NOMO-1 treated with dmso at 0.1 percent for 144 hours (cell line): ENCODE results near the gene MID1.

Source experiments
- DNase-seq: peaks from one replicate; lab custom pipeline; 2025; ENCODE audit not compliant: unreplicated experiment; lab: John Stamatoyannopoulos, UW

MID1 gene, protein sequence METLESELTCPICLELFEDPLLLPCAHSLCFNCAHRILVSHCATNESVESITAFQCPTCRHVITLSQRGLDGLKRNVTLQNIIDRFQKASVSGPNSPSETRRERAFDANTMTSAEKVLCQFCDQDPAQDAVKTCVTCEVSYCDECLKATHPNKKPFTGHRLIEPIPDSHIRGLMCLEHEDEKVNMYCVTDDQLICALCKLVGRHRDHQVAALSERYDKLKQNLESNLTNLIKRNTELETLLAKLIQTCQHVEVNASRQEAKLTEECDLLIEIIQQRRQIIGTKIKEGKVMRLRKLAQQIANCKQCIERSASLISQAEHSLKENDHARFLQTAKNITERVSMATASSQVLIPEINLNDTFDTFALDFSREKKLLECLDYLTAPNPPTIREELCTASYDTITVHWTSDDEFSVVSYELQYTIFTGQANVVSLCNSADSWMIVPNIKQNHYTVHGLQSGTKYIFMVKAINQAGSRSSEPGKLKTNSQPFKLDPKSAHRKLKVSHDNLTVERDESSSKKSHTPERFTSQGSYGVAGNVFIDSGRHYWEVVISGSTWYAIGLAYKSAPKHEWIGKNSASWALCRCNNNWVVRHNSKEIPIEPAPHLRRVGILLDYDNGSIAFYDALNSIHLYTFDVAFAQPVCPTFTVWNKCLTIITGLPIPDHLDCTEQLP

DNA sequence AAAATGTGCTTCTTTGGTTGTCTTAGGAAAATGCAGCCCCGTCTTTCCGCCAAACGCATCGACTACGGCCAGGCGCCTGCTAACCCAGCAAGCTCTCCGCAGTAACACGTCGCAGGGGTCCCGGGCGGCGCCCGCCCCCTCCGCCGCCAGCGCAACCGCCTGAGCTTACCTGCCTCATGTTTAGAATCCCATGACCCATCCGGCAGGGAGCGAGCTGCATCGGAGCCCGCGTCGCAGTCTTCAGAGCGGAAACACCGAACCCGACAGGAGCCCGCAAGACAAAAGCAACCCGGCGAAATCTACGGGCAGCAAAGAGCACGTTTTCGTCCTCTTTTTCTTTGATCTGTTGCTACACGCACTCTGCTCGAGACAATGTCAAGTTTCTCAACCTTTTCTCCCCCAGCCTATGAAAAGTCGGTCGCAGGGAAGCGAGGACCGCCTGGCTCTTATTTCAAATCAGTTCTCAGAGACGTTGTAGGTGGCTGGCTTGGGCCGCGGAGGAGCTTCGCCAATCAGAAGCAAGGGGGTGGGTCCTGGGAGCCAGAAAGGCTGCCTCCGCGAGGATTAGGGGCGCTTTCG, at the start of gene MID1:
TSS of gene MID1 (minus strand) at position 465 of the 579 bp plus-strand sequence. CDS start 53,038 bp downstream, outside the sequence.
- no peak for DNase-seq

DNA sequence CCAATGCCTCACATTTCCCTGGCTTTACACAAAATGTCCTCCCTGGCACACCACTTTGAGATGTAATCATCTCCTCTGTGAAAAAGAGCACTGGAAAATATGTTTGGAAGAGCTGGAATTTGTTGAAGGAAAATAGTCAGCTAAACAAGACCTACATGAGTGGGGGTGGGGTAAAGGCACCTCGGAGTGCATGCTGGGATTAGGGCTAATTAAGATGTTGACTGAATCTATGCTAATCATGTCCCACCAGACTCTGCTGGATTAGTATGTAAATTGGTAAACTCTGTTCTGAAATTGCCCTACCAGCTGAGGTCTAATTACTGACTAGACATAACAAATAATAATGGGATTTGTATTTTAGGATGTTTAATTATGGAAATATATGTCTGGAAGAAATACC, 46.8 kb upstream of the MID1 start:
- no peak for DNase-seq

DNA sequence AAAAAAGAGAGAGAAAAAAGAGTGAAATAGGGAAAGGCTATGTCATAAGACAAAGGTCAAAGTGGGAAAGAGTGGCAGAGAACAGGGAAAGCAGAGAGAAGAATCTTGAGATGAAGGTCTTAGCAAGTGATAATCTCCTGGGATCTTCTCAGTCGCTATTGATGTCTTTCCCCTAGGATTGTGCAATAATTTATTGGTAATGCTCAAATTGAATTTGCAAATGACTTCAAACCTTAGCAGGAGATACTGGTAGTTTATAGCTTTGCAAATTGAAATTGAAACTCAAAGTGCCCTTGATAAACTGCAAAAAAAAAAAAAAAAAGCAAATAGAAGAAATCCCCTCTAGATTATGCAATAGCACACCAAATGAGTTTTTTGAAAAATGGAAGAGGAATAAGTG, 45.7 kb upstream of the MID1 start:
- no peak for DNase-seq

DNA sequence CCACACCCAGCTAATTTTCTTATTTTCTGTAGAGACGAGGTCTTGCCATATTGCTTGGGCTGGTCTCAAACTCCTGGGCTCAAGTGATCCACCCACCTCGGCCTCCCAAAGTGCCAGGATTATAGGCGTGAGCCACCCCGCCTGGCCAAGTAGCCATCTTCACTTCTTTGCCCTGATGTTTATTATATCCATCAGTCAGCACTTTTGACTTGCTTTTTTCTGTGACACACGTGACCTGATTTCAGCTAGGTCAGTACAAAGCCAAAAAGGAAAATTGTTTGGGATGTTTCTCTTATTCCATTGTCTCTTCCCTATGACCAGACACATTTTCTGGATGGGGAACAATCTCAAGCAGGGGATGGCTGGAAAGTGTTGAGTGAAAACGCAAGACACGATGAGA, 45.3 kb upstream of the MID1 start:
- DNase-seq = no peak

DNA sequence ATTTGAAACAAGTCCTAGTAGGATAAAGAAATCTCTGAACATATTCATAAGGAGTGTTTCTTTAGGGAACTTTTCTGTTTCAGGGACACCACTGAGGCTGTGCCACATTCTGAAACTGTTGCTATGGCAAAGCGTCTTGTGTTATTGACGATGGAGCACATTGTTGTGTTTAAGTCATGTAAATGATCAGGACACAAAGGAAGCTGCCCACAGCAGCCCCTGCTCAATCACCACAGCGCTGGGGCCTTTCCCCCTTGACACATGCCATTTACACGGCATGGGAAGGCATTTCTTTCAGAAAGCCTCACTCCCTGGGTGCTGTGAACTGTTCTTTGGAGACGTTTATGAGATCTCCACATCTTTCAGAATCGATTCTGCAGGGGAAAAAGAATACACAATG, 39.8 kb upstream of the MID1 start:
- no peak for DNase-seq

DNA sequence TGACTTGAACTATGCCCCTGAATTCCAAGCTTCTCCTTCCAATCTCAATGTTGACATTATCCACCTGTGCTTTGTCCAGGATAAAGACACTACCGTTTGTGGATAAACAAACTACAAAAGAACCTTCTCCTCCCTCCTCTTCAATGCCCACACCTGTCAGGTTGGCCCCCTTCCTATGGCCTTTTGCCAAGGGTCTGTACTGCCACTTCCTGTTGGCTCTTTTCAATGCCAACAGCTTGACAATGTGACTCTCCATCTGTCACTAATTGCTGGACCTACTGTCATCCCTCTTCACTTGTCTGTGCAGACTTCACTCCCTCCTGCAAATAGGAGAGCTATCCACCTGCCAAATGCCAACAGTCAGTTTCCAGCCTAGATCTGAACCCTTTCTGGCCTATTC, 35.8 kb upstream of the MID1 start:
- DNase-seq = no peak

DNA sequence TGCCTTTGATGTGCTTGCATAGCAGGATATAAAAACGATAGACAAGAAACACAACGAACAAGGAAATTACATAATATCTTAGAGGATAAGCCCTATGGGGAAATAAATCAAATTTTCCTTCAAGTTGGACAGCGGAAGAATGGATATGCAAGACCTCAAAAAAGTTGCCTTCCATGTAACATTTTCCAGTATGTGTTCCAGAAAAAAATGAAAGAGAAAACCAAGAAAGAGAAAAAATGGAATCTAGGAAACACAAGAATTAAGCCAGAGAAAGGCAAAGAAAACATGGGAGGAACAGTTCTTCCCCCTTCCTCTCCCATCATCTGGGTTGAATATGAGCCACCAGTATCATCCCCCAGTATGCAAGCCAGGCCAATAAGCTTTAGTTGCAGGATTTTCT, 34.6 kb upstream of the MID1 start:
- no peak for DNase-seq

DNA sequence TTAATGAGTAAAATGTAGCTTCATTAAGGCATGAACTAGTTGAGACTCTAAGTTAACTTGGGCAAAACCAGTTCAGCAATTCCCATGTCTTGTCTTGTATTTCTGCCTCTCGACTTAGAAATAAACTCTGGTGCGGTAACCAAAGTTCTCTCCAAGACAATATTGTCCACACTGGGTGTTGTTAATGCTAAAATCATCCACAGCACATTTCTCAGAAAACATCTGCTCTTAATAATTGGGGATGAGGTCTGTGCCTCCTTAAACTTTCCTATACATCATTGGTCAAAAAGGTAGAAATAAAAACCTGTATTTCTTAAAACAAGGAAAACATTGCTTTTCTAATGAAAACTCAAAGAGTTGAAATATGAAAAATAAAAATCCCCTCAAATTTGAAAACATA, 32.9 kb upstream of the MID1 start:
- DNase-seq = no peak

DNA sequence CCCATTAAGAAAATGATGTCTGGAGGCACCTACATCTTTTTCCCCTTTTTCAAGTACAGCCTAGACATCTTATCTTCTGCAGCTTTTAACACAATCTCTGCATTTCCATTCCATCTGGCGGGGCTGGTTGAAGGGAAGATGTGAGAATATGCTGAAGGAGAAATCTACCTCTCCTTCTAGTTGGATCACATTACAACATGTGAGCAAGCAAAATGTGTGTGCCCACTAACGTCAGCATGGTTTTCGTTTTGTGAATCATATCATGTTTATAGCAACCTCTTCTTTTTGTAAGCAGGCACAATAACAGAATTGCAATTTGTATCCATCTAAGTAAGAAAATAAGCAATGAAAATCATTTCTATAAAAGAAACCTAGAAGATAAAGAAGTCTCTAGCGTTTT, 28.9 kb upstream of the MID1 start:
- DNase-seq = no peak

DNA sequence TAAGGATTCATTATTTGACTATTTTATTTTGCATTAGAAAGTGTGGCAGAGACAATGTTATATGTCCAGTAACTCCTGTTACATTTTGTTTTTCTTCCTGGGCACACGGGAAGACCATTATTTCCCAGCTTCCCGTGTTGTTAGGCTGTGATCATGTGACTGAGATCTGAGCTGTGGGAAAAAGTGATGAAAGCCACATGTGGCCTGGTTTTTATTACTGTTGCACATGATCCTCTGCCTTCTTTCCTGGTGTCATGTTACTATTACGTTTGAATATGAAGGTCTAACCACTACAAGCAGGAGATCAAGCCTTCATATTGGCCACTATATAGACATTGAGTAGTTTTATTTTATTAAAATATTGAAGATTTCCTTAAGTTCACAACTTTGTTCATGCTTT, 28.2 kb upstream of the MID1 start:
- DNase-seq = no peak

DNA sequence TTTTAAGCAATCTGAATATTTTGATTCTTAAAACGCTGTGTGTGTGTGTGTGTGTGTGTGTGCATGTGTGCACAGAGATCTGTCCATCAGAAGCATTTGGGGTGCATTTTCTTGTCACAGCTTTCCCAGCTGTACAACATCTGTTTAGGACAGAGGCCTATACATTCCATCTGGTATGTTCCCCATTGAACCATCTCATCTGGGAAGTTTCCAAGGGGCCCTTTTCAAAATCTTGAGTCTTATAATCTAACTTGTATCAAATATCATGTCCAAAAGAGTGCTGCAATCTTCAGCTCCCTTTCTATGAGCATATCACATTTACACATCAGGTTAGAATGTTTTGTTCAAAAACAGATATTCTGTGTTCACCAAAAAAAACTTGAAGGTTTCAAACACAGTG, 16.5 kb upstream of the MID1 start:
- no peak for DNase-seq

DNA sequence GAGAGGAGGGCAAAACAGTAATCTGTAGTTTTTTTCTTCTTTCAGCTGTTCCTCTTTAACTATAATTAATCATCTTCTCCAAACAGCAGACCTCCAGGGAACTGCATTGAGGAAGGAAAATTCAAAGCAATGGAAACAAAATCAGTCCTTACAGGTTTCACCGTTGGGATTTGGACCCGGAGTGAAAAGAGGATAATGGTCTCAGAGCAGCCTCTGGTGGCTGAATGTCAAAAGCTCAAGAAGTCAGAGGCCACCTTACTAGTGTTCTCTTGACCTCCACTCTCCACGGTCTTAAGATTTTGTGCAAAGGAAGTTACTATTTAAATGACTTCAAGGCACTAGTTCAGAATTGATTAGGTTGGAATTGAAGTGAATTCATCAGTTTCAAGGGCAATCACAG, 16.0 kb upstream of the MID1 start:
- no peak for DNase-seq

DNA sequence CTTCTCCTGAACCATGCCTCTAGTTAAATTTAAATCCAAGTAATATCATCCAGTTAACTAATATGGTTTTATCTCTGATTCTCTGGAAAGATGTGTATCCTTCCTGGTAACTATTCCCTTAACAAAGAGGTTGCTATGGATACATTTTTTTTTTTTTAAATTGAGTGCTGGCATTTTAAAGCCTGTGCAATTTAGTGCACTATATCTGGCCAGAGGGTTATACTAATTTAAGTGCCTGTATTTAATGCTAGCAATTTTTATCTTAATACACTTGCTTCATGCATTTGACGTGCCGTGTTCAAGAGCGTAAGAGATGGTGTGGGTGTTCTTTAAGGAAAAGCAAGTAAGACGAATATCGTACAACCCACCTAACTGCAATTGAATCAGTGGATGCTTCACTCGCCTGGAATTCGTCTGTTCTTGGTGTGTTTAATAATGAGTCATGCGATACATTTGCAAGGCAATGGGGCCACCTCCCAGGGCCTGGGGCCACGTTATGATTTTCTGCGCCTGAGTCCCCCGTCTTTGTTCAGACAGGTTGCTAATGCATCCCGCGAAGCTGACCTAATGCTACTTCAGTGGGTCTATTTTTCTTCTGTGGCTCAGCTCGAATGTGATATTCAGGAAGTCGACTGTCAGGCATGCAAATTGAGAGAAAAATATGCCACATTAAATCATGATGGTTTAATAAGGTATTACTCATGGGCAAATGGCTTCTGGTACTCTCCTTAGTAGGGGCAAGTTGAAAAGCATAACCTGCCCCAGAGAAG, 14.2 kb upstream of the MID1 start:
- DNase-seq = no peak

DNA sequence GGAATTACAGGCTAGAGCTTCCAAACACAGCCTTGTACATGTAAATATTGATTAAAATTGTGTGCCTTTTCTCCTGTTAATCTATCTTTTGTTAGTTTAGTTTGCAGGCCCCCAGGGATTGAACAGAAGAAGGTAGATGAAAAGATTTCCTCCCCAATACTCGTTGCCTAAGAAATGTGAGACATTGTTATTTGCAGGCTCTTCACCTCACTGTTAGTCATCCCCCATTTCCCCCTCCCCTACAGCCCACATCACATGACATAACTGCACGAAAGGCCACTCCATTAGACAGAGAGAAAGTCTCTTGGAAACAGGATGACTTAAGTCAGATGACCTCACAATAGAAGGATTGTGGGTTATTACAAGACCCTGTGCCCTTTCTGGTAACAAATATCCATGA, 13.3 kb upstream of the MID1 start:
- no peak for DNase-seq

DNA sequence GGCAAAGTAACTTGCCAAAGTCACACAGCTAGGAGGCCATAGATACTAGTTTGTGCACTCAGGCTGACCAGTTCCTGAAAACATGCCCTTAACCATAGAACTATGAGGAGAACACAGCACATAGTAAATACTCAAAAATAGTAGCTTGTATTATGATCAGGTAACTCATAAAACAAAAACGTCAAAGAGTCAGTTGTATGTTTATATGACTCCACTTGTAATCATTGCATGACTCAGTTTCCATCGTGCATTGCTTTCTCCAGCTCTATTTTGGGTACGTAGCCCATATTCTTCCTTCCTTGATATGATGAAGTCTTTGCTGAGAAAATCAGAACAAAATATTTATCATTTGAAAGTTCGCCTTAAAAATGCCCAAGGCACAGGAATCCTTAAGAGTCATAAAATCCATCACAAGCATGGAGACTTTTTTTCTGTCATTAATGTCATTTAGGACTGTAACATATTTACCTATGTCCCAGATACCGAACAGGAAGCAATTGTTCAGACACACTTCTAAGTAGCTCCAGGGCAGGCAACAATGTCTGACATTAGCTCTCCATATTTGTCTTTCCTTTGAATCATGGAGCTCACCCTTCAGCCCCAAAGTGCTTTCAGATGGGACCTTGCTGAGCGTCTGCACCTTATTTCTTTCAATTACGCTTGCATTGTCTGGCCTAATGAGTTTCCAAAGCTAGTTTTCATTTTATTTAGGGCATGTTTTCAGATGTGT, 11.2 kb upstream of the MID1 start:
- no peak for DNase-seq

DNA sequence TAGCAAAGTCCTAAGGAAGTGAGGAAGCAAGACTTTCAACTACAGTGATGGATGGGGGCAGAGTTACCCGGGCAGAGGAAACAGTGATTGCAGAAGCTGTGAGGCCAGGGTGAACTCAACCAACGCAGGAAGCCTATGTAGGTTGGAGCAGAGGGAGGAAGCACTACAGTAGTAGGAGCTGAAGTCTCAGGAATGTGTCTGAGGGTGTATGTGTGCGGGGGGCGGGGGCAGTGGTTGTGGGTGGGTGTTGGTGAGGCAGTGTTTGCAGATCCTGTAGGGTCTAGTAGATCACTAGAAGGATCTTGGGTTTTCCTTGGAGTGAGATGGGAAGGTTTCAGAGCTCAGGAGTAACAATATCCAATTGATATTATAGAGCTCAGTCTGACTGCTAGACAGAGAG, 9.9 kb upstream of the MID1 start:
- peak; percentile 25 for DNase-seq

DNA sequence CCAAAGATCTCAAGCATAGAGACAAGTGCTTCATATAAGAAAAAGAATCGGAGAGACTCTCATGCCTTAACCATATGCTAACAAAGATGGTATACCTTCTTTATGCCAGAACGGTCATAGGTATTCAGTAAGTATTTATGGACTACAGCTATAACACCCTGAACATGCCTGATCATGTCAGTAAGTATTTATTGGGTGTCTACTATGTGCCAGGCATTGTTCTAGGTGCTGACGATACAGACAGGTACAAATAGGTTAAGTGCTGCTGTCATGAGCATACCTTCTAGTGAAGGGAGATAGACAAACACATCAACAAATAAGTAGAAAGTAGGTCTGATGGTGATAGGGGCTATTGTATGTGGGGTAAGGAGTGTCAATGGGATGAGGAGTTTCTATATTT, 9.5 kb upstream of the MID1 start:
- DNase-seq = no peak

DNA sequence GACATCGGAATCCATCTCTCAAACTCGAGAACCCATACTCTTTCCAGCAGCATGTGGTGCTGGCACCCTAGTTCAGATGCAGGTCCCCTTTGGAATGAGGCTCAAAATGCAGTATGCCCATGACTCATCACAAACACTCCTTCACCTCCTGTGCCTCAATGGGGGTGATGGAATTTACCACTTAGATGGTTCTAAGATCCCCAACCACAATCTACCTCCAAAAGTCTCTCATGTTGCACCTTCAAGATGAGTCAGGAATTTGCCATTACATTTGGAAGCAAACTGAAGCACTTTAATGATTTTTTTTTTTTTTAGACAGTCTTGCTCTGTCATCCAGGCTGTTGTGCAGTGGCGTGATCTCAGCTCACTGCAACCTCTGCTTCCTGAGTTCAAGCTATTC, 8.5 kb upstream of the MID1 start:
- DNase-seq = no peak

DNA sequence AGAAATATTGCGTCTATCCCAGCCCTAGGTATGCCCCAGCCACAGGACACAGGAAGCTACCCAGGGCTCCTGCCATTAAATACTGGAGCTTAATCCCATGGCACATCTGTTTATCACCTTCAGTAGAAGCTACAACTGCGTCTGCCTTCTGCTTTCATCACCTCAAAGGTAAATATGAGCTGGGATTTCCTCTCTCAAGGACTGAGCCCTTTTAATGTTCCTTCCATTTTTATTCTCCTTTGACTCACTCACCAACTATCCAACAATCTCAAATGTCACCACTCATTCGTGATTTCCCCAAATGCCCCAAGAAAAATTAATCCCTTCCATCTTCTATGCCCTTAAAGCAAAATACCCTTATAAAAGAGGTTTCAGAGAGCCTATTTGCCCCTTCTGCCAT, 1.8 kb upstream of the MID1 start:
- no peak for DNase-seq

DNA sequence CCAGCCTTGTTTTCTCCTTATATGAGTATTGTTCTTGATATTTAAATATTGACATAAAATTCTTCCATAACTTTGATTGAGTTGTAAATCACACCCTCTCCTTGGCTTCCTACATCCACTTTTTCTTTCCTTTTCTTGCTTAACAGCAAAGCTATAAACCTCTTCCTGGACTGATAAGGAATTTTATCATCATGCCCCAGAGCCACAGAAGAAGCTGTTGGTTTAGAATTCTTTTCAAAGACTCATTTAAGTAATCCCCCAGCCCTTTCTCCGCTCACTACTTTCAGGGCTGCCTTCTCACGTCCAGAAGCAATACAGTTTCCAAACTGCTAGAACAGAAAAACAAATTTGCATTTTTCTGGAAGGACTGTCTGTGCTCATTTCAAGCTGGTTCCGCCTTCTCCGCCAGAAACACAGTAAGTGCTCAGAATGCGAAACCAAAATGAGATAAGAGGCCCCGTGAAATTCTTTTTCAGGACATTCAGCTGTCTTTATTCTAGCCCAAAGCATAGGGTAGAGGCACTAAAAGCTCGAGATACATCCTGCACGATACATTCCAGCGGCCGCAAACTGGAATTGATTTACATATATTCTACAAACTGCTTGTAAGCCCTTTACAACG, 849 bp downstream of the MID1 start:
- DNase-seq = no peak

DNA sequence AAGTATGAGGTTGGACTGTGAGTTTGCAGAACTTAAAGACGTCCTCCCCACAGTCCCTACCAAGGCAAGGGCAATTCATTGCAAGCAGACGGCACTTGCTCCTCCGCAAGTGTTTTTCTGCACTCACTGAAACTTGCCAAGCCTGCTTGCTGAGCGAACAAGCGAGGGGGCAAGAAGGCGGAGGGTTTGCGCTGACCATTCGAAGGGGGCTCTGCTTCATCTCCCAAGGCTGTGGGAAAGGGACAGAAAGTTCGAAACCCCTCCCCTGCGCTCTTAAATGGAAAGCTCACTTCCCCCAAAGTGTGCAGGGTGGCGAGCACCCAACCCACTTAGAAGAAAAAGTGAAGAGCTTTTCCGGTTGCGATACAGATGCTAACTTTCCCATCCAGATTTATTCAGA, 1.4 kb downstream of the MID1 start:
- no peak for DNase-seq
